CD4-positive, alpha-beta T cell (primary cell): ENCODE data around the gene DCDC2C. TPM values are rescaled to one million over a fixed set of nuclear protein-coding genes. Genes with fewer than 3 reads are reported as not detected.

Experiments used
- ATAC-seq: fragments of 200-7000 bp; cut with Tn5 transposase; one replicate; pipeline ENCODE4 v1.10.0; 2022; ENCODE audit warnings: mild to moderate bottlenecking; ENCODE audit not compliant: poor library complexity
- CTCF ChIA-PET: fragments of 350-600 bp; sonication (Branson Sonifier 250); formaldehyde crosslinking; loops from one replicate; lab custom pipeline; 2021; ENCODE audit warnings: antibody characterized with exemption, inconsistent platforms; lab: Charles Lee
- POLR2A ChIA-PET: fragments of 350-600 bp; sonication (Branson Sonifier 250); formaldehyde crosslinking; loops from one replicate; lab custom pipeline; 2021; ENCODE audit warnings: antibody characterized with exemption, inconsistent platforms; lab: Charles Lee
- DNase-seq, 14 experiments: peaks; one replicate each; pipeline ENCODE4 v3.0.0-alpha.2; 2013 to 2020; ENCODE audit warnings: mixed read lengths in 2 of 14
- H3K27ac ChIP-seq, 2 donors: one replicate each; pipeline versions ENCODE4 v1.5.1 to v1.7.0; 2013; ENCODE audit warnings: low read length in 2 of 2, low read depth in 1 of 2, mild to moderate bottlenecking in 1 of 2
- H3K27me3 ChIP-seq, 2 experiments: 1 replicate in 1 of 2; 2 replicates in 1 of 2; pipeline versions ENCODE4 v1.6.1 to v1.7.0; 2013; ENCODE audit warnings: low read length in 2 of 2, control low read depth in 1 of 2, mild to moderate bottlenecking in 1 of 2, moderate library complexity in 1 of 2; ENCODE audit not compliant: insufficient read depth in 2 of 2, control insufficient read depth in 1 of 2
- H3K36me3 ChIP-seq: one replicate; pipeline ENCODE4 v1.6.1; 2013; ENCODE audit warnings: low read length, control low read depth; ENCODE audit not compliant: insufficient read depth
- H3K4me1 ChIP-seq: one replicate; pipeline ENCODE4 v1.6.1; 2013; ENCODE audit warnings: low read length, control low read depth; ENCODE audit not compliant: insufficient read depth
- H3K4me3 ChIP-seq: one replicate; pipeline ENCODE4 v1.5.1; 2013; ENCODE audit warnings: mild to moderate bottlenecking, low read length, moderate library complexity
- H3K9me3 ChIP-seq, 2 experiments: 1 replicate in 1 of 2; 2 replicates in 1 of 2; pipeline versions ENCODE4 v1.6.1 to v1.7.0; 2013; ENCODE audit warnings: low read length in 2 of 2, mild to moderate bottlenecking in 2 of 2, control low read depth in 1 of 2, moderate library complexity in 1 of 2; ENCODE audit not compliant: control insufficient read depth in 1 of 2, insufficient read depth in 1 of 2
- H3K27ac Mint-ChIP-seq: one replicate; pipeline ENCODE4 v1.8.0; 2020; ENCODE audit warnings: mixed read lengths
- H3K27me3 Mint-ChIP-seq: one replicate; pipeline ENCODE4 v1.8.0; 2021; ENCODE audit warnings: mixed read lengths
- H3K36me3 Mint-ChIP-seq: one replicate; pipeline ENCODE4 v1.8.0; 2021; ENCODE audit warnings: low read depth, mixed read lengths
- H3K4me1 Mint-ChIP-seq: one replicate; pipeline ENCODE4 v1.8.0; 2021; ENCODE audit warnings: low read depth, mixed read lengths
- H3K4me3 Mint-ChIP-seq: one replicate; pipeline ENCODE4 v1.8.0; 2020; ENCODE audit warnings: mild to moderate bottlenecking, mixed read lengths
- H3K9me3 Mint-ChIP-seq: one replicate; pipeline ENCODE4 v1.8.0; 2020; ENCODE audit warnings: mixed read lengths
- CTCF ChIP-seq: fragments of 200-600 bp; IDR thresholded peaks from one replicate; pipeline ENCODE4 v1.8.0; 2022; ENCODE audit warnings: antibody characterized with exemption, mild to moderate bottlenecking
- intact Hi-C, 2 experiments: fragments of 100-400 bp; cut with DNase I in 1 of 2; cut with micrococcal nuclease in 1 of 2; formaldehyde crosslinking; loops; one replicate each; pipeline versions ENCODE4 v1.15.1 to v1.9.0; 2023 to 2025; cut with DNase I, micrococcal nuclease
- total RNA-seq, 174 experiments: library from RNA in 2 of 174; stranded (reverse) in 2 of 174; gene quantifications; one replicate each; pipeline ENCODE4 v1.2.3 and lab custom pipeline; 2021 to 2026

DCDC2C gene
- total RNA-seq, 2 experiments from 2014 or later = not detected

DNA sequence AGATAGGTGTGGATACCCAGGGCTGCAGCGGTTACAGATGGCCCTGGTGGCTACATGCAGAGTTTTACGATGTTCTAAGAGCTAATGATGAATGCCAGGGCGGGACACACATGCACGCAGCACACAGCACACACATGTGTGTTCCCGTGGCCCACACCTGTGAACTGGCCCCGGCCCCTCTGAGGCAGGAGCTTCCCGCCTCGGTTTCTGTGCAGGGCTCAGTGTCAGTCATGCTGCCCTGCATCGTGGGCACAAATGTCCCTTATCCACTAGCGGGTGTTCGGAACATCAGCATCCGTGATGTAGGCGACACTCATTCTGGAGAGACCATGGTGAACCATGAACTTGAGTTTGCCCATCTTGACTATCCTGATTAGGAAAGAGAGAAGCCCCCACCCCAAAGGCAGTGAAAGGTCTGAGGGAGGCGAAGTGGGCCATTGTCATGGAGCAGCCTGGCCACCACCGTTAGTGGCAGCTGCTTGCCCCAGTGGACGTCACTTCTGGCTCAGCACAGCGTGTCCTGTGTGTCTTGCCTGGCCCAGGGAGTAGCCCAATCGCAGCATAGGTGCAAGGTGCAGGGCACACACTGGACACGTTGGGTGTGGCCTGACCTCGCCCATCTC, 43.8 kb downstream of the DCDC2C start:
- ATAC-seq (no peak), DNase-seq (no peak)
- Histone ChIP-seq H3K4me1 (no peaks in the 10 kb centered on the region), H3K9me3 (peaks cover 0 to 13% of the 10 kb centered on the region in 2 experiments), H3K27ac (no peak overlapping the region), H3K27me3 (peaks cover 0 to 2% of the 10 kb centered on the region in 2 experiments), H3K4me3 (no peak overlapping the region), H3K36me3 (no peaks in the 10 kb centered on the region)
- no peaks in the 10 kb centered on the region for H3K9me3 Mint-ChIP-seq
- ChIA-PET POLR2A (no interaction called here), CTCF (no interaction called here)
- TF ChIP-seq CTCF = no peak
- H3K27me3 Mint-ChIP-seq = peaks cover 43% of the 10 kb centered on the region
- no peaks in the 10 kb centered on the region for H3K36me3 Mint-ChIP-seq
- intact Hi-C loops = no loop called here
- H3K27ac Mint-ChIP-seq = no peak overlapping the region
- H3K4me1 Mint-ChIP-seq = no peaks in the 10 kb centered on the region
- H3K4me3 Mint-ChIP-seq = no peak overlapping the region

GRCh38 chr2:3747826-3748225, 44.5 kb downstream of the DCDC2C start:
- intact Hi-C loops = no loop called here
- TF ChIP-seq CTCF = no peak
- ChIA-PET CTCF (no interaction called here), POLR2A (no interaction called here)
- H3K27ac ChIP-seq = no peak overlapping the region
- H3K9me3 ChIP-seq = peaks cover 0 to 13% of the 10 kb centered on the region in 2 experiments
- no peak for ATAC-seq
- no peak for DNase-seq
- Mint-ChIP-seq H3K4me3 (no peak overlapping the region), H3K27ac (no peak overlapping the region), H3K9me3 (no peaks in the 10 kb centered on the region), H3K36me3 (no peaks in the 10 kb centered on the region), H3K4me1 (no peaks in the 10 kb centered on the region), H3K27me3 (peaks cover 37% of the 10 kb centered on the region)
- H3K4me3 ChIP-seq = no peak overlapping the region
- no peaks in the 10 kb centered on the region for H3K4me1 ChIP-seq
- peaks cover 0 to 2% of the 10 kb centered on the region in 2 experiments for H3K27me3 ChIP-seq
- no peaks in the 10 kb centered on the region for H3K36me3 ChIP-seq

GRCh38 chr2:3749201-3749600, 45.8 kb downstream of the DCDC2C start:
- H3K4me3 Mint-ChIP-seq = no peak overlapping the region
- Histone ChIP-seq H3K4me3 (no peak overlapping the region), H3K4me1 (no peaks in the 10 kb centered on the region), H3K9me3 (peaks cover 0 to 10% of the 10 kb centered on the region in 2 experiments), H3K27ac (no peak overlapping the region), H3K36me3 (no peaks in the 10 kb centered on the region), H3K27me3 (peaks cover 0 to 2% of the 10 kb centered on the region in 2 experiments)
- no peaks in the 10 kb centered on the region for H3K4me1 Mint-ChIP-seq
- no peaks in the 10 kb centered on the region for H3K9me3 Mint-ChIP-seq
- H3K36me3 Mint-ChIP-seq = no peaks in the 10 kb centered on the region
- H3K27me3 Mint-ChIP-seq = peaks cover 27% of the 10 kb centered on the region
- no peak overlapping the region for H3K27ac Mint-ChIP-seq
- TF ChIP-seq CTCF = no peak
- DNase-seq = no peak
- intact Hi-C loops = no loop called here
- POLR2A ChIA-PET = no interaction called here
- no peak for ATAC-seq
- CTCF ChIA-PET = no interaction called here
